Epithelial cell of esophagus (primary cell): ENCODE data around the gene PTK6.
"Not testable (repeated sequence)": the region's sequence is repeated elsewhere in the genome, so short reads cannot be mapped to it uniquely, and the experiment has no call there.

Experiments
- DNase-seq: peaks from one replicate; pipeline ENCODE4 v3.0.0; 2010; ENCODE audit warnings: low read depth
- H3K4me3 ChIP-seq: 2 replicates; pipeline ENCODE4 v1.5.1; 2011; ENCODE audit warnings: mild to moderate bottlenecking, low read length, control low read depth
- TF ChIP-seq, protein P1 (sequence below): IDR thresholded peaks from 2 replicates; pipeline ENCODE4 v1.5.1; 2011; ENCODE audit warnings: low read depth, mild to moderate bottlenecking, low read length, control low read depth, inconsistent platforms; ENCODE audit not compliant: insufficient read depth; ENCODE audit errors: missing control alignments

PTK6 gene

DNA sequence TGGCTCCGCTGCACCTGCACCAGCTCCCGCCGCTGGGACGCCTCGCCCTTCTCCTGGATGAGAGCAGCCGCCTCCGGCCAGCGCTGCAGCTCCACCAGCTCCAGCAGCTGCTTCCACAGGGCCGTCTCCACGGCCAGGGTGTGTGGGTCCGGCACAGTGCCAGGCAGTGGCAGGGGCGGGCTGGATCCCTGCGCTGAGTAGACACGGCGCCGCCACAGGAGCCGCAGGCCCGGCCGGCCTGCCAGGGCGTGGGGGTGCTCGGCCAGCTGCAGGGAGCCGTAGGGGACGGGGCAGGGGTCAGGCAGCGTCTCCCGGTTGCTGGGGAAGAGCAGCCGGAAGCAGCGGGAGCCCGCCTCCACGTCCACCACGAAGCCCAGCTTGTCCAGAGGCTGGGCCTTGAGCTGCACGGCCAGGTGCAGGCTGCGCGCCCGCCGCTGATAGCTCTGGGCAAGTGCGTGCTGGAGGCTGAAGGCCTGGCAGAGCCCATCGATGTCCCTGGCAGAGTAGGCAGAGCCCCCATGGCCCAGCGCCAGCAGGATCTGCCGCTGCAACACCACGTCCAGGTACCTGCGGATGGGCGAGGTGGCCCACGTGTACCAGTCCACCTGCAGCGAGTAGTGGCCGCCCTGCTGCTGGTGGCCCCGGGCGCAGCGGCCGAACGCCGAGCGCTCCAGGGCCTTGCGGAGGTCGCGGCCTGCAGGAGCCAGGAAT lies 26.2 kb upstream of the PTK6 start:
- no peak for DNase-seq
- TF ChIP-seq, protein P1, sequence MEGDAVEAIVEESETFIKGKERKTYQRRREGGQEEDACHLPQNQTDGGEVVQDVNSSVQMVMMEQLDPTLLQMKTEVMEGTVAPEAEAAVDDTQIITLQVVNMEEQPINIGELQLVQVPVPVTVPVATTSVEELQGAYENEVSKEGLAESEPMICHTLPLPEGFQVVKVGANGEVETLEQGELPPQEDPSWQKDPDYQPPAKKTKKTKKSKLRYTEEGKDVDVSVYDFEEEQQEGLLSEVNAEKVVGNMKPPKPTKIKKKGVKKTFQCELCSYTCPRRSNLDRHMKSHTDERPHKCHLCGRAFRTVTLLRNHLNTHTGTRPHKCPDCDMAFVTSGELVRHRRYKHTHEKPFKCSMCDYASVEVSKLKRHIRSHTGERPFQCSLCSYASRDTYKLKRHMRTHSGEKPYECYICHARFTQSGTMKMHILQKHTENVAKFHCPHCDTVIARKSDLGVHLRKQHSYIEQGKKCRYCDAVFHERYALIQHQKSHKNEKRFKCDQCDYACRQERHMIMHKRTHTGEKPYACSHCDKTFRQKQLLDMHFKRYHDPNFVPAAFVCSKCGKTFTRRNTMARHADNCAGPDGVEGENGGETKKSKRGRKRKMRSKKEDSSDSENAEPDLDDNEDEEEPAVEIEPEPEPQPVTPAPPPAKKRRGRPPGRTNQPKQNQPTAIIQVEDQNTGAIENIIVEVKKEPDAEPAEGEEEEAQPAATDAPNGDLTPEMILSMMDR = no peak
- H3K4me3 ChIP-seq = no peak overlapping the region

DNA sequence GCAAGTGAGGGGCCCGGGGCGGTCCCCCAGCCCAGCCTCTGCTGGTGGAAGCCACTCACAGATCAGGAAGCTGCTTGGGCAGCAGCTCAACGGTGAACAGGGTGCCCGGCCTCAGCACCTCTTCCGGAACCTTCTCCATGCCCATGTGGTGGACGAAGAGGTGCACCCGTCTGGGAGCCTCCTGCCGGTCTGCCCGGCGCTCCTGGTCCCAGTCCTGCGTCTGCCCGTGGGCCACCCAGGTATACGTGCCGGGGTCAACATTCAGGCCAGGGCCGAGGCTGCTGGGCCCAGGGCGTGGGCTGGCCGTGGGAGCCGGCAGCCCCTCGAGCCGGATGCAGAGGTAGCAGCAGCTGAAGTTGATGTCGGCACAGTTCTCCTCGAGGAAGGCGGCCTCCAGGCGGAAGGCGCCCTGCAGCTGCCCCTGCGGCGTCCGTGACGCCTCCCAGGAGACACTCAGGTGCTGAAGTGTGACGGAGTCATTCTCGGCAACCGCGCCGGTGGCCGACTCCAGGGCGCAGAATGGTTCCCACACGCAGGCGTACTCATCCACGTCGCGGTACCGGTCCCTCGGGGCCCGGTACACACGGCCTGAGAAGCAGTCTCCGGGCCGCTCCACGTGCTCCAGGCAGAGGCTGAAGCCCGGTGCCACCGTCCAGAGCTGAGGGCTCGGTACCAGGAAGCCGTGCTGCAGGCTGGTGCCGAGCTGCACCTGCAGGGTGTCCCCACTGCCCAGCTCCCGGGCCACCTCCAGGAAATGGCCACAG lies 25.5 kb upstream of the PTK6 start:
- no peak overlapping the region for H3K4me3 ChIP-seq
- TF ChIP-seq, protein P1 = no peak
- no peak for DNase-seq

DNA sequence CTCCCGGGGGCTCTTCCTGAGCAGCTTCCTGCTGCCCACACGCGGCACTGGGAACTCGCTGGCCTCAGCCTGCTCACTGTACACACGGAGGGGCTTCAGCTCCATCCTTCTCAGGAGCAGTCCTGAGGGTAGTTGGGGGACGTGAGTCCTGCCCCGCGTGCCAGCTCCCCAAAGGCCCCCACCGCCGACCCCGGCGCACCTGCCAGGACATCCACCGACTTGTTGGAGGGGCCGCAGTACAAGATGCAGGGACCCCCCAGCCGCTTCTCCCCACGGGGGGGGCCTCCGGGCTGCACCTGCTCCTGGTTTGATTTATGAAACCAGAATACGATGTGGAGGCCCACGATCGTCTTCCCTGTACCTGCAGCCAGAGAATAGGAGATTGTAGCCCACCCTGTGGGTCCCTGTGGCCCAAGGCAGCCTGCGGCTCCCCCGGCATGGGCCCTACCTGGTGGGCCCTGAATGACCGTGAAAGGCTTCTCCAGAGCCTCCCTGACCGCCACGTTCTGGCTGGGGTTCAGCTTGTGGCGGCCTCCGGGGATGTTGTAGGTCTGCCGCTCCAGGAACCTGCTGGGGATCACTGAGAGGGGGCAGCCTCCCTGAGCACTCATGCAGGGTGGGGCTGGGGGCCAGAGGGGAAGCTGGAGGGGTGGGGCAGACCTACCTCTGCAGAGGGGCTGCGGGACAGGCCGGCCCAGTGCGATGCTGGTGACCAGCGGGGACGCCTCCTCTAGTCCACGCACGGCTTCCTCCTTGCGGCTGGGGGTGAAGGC lies 24.6 kb upstream of the PTK6 start:
- no peak for DNase-seq
- TF ChIP-seq, protein P1 = no peak

DNA sequence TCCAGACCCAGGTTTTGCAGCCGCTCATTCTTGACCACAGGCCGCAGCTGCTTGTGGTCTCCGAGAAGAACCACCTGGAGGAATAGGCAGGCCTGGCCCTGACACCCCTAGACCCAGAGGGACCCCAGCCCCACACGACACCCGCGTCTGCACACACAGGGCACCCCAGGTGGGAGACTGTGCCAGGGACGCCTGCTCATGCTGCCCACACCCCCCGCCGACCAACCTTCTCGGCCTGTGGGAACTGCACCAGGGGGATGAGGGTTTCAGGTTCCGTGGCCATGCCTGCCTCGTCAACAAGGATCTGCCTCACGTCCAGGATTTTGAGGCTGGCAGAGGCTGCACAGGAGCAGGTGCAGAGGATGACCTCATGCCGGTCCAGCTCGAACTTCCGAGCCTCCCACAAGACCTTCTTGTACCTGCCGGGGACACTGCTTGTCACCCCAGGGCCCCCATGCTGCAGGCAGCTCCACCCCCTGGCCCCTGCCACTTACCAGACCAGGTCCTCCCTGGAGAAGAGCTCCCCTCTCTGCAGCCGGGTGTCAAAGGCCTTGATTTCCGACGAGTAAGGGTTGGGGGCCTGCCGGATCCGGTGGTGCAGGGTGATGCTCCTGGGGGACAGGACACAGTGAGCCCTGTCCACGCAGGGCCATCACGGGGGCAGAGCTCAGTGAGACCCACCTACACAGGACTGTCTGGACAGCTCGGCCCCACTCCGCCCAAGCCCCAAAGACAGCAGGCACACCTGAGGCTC lies 23.9 kb upstream of the PTK6 start:
- DNase-seq = no peak
- no peak overlapping the region for H3K4me3 ChIP-seq
- TF ChIP-seq, protein P1 = no peak

More for the DNA sequence above, 24.6 kb upstream of the PTK6 start:
- H3K4me3 ChIP-seq = no peak overlapping the region

DNA sequence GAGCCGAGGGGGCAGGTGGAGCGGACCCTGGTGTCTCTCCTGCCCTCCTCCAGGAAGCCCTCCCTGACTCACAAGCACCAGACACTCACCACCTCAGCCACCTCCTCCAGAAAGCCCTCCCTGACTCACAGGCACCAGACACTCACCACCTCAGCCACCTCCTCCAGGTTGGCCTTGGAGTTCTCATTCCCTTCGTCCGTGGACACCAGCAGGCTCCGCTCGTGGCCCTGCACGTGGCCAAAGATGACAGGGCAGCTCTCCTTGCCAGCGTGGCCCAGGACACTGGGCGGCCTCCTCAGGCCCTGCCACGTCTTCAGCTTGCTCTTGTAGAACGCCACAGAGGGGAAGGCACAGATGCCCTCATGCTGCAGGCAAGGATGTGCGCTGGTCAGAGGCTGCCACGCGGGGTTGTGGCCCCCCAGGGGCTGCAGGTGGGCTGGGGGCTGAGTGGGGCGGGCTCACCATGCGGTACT lies 23.2 kb upstream of the PTK6 start:
- no peak for DNase-seq
- TF ChIP-seq, protein P1 = no peak
- H3K4me3 ChIP-seq = no peak overlapping the region

DNA sequence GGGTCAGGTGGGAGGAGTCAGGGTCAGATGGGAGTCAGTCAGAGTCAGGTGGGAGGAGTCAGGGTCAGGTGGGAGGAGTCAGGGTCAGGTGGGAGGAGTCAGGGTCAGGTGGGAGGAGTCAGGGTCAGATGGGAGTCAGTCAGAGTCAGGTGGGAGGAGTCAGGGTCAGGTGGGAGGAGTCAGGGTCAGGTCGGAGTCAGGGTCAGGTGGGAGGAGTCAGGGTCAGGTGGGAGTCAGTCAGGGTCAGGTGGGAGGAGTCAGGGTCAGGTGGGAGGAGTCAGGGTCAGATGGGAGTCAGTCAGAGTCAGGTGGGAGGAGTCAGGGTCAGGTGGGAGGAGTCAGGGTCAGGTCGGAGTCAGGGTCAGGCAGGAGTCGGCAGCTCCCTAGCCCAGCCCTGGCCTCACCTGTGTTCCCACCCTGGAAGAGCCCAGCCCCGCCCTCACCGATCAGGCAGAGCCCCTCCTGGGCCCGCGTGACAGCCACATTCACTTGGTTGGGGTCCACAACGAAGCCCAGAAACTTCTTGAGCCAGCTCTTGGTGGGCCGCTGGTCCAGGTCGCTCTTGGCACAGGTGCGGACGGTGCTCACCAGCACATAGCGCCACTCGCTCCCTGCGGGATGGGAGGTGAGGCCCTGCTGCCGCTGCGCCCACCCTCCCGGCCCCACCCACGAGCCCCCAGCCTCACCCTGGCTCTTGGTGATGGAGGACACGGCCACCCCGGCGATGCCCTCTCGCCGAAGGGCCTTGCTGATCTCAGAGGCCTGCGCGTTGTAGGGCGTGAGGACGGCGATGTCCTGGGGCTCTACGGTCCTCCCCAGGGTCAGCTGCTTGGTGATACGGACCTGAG lies 22.5 kb upstream of the PTK6 start:
- not testable (repeated sequence) for H3K4me3 ChIP-seq, DNase-seq
